ENCODE measurements around the gene PDE8B.

PDE8B gene

GRCh38 chr5:77186652-77187370 is 23.7 kb upstream of the PDE8B start:
- DNase-seq (ENCODE audit: low read depth) = no peak

GRCh38 chr5:77189421-77189820 is 21.1 kb upstream of the PDE8B start:
- DNase-seq (ENCODE audit: low read depth) = no peak

GRCh38 chr5:77192441-77193050 is 17.9 kb upstream of the PDE8B start:
- no peak for DNase-seq (ENCODE audit: low read depth)

- no peak for DNase-seq (ENCODE audit: low read depth)
Measured at GRCh38 chr5:77194762-77195161, 15.7 kb upstream of the PDE8B start.

- no peak for DNase-seq (ENCODE audit: low read depth)
Measured at GRCh38 chr5:77197840-77198554, 12.5 kb upstream of the PDE8B start.

- DNase-seq (ENCODE audit: low read depth) = no peak
Measured at GRCh38 chr5:77200663-77201062, 9.8 kb upstream of the PDE8B start.

GRCh38 chr5:77202145-77202544 is 8.3 kb upstream of the PDE8B start:
- no peak for DNase-seq (ENCODE audit: low read depth)

- DNase-seq (ENCODE audit: low read depth) = no peak
Measured at GRCh38 chr5:77204967-77205366, 5.5 kb upstream of the PDE8B start.

- no peak for DNase-seq (ENCODE audit: low read depth)
Measured at GRCh38 chr5:77208507-77209163, 1.8 kb upstream of the PDE8B start.

GRCh38 chr5:77209495-77210090 is 887 bp upstream of the PDE8B start:
- no peak for DNase-seq (ENCODE audit: low read depth)

GRCh38 chr5:77210964-77211690 is 647 bp downstream of the PDE8B start:
- DNase-seq (ENCODE audit: low read depth) = no peak

- DNase-seq (ENCODE audit: low read depth) = no peak
Measured at GRCh38 chr5:77211691-77212047, 1.2 kb downstream of the PDE8B start.

GRCh38 chr5:77213601-77214000 is 3.1 kb downstream of the PDE8B start:
- DNase-seq (ENCODE audit: low read depth) = no peak

GRCh38 chr5:77214151-77214550 is 3.7 kb downstream of the PDE8B start:
- DNase-seq (ENCODE audit: low read depth) = no peak

- no peak for DNase-seq (ENCODE audit: low read depth)
Measured at GRCh38 chr5:77218263-77218662, 7.8 kb downstream of the PDE8B start.

GRCh38 chr5:77221115-77221514 is 10.6 kb downstream of the PDE8B start:
- DNase-seq (ENCODE audit: low read depth) = no peak

GRCh38 chr5:77222722-77223121 is 12.2 kb downstream of the PDE8B start:
- no peak for DNase-seq (ENCODE audit: low read depth)

GRCh38 chr5:77223653-77224052 is 13.2 kb downstream of the PDE8B start:
- no peak for DNase-seq (ENCODE audit: low read depth)

GRCh38 chr5:77224672-77225355 is 14.3 kb downstream of the PDE8B start:
- DNase-seq (ENCODE audit: low read depth) = no peak

GRCh38 chr5:77225531-77225930 is 15.1 kb downstream of the PDE8B start:
- DNase-seq (ENCODE audit: low read depth) = no peak

GRCh38 chr5:77229887-77230286 is 19.4 kb downstream of the PDE8B start:
- DNase-seq (ENCODE audit: low read depth) = no peak
